Caco-2 (cell line): ENCODE data around the gene ZBTB16. TPM values are rescaled to one million over a fixed set of nuclear protein-coding genes. Genes with fewer than 3 reads are reported as not detected.

Experiments
- BruUV-seq: library from RNA; stranded (reverse); fragments of 400-500 nt; replicated peaks from 2 replicates; lab custom pipeline; 2021; lab: Mats Ljungman, UMichigan
- CTCF ChIA-PET: fragments of 300-600 bp; sonication (Branson Sonifier 250); formaldehyde crosslinking; loops from one replicate; lab custom pipeline; 2022; ENCODE audit warnings: antibody characterized with exemption; lab: Charles Lee
- POLR2A ChIA-PET: fragments of 300-600 bp; sonication (Branson Sonifier 250); formaldehyde crosslinking; loops from one replicate; lab custom pipeline; 2022; ENCODE audit warnings: antibody characterized with exemption; lab: Charles Lee
- DNase-seq, 2 experiments: peaks; one replicate each; pipeline versions ENCODE4 v3.0.0 to v3.0.0-alpha.2; 2020 to 2022
- H3K27me3 ChIP-seq: replicated peaks from 2 replicates; pipeline ENCODE4 v1.6.0; 2011; ENCODE audit warnings: low read length; ENCODE audit not compliant: control insufficient read depth, insufficient read depth
- H3K36me3 ChIP-seq: 2 replicates; pipeline ENCODE4 v1.5.1; 2011; ENCODE audit warnings: low read length; ENCODE audit not compliant: control insufficient read depth, insufficient read depth
- H3K4me1 ChIP-seq: fragments of 250-450 bp; sonication (Bioruptor Pico); 2 replicates; pipeline ENCODE4 v1.5.1; 2020; ENCODE audit warnings: mild to moderate bottlenecking
- H3K4me3 ChIP-seq: 2 replicates; pipeline ENCODE4 v1.5.1; 2011; ENCODE audit warnings: low read depth, mild to moderate bottlenecking, control low read depth, low read length
- H3K9me3 ChIP-seq: fragments of 250-450 bp; sonication (Bioruptor Pico); 2 replicates; pipeline ENCODE4 v1.5.1; 2020; ENCODE audit warnings: mild to moderate bottlenecking, moderate library complexity
- H3K27ac Mint-ChIP-seq: one replicate; pipeline ENCODE4 v1.8.0; 2022; ENCODE audit warnings: mixed read lengths; ENCODE audit not compliant: unreplicated experiment
- H3K27me3 Mint-ChIP-seq: one replicate; pipeline ENCODE4 v1.8.0; 2022; ENCODE audit warnings: mixed read lengths; ENCODE audit not compliant: insufficient read depth, unreplicated experiment
- H3K36me3 Mint-ChIP-seq: one replicate; pipeline ENCODE4 v1.8.0; 2022; ENCODE audit warnings: mild to moderate bottlenecking, mixed read lengths; ENCODE audit not compliant: insufficient read depth, unreplicated experiment
- H3K4me1 Mint-ChIP-seq: one replicate; pipeline ENCODE4 v1.8.0; 2022; ENCODE audit warnings: low read depth, mixed read lengths; ENCODE audit not compliant: unreplicated experiment
- H3K4me3 Mint-ChIP-seq: one replicate; pipeline ENCODE4 v1.8.0; 2022; ENCODE audit warnings: mild to moderate bottlenecking, moderate library complexity, mixed read lengths; ENCODE audit not compliant: unreplicated experiment
- H3K9me3 Mint-ChIP-seq: one replicate; pipeline ENCODE4 v1.8.0; 2022; ENCODE audit warnings: mixed read lengths; ENCODE audit not compliant: unreplicated experiment
- intact Hi-C: fragments of 100-400 bp; cut with micrococcal nuclease; formaldehyde crosslinking; loops from one replicate; pipeline ENCODE4 v1.10.0; 2022; ENCODE audit not compliant: unreplicated experiment
- total RNA-seq: library from RNA; stranded (reverse); gene quantifications from 2 replicates; pipeline ENCODE4 v1.2.3, GENCODE V29; 2022
- TF ChIP-seq, protein P1 (sequence below), 2 experiments: fragments of 200-600 bp in 1 of 2; IDR thresholded peaks; 1 replicate in 1 of 2; 2 replicates in 1 of 2; pipeline versions ENCODE4 v1.5.1 to v1.8.0; 2011 to 2022; ENCODE audit warnings: antibody characterized with exemption in 1 of 2, control low read depth in 1 of 2, inconsistent platforms in 1 of 2, low read depth in 1 of 2, low read length in 1 of 2, mild to moderate bottlenecking in 1 of 2, moderate library complexity in 1 of 2; ENCODE audit not compliant: insufficient read depth in 1 of 2, severe bottlenecking in 1 of 2, unreplicated experiment in 1 of 2

The ZBTB16 gene
- total RNA-seq, 1 experiment from 2014 or later, result 12.7 TPM

DNA sequence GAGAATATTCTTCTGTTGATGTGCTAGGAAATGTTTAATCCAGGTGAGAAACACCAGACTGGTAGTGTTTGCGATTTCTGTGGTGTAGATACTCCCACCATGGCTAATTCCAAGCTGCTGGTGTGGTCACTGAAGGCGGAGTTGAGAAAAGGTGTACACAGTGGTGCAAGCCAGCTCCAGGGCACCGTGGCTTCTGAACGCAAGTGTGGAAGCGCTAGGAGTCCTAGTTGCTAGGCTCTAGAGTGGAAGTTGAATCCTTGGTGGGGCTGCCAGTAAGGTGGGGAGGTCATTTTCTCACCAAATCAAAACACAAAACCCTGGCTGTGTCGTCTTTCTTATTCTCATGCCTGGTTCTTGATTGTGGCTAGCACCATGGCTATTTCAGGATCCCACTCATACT is 61.6 kb downstream of the ZBTB16 start:
- peaks cover 16% of the 10 kb centered on the region for H3K4me1 Mint-ChIP-seq
- no TSS peak for BruUV-seq
- TF ChIP-seq, protein P1, sequence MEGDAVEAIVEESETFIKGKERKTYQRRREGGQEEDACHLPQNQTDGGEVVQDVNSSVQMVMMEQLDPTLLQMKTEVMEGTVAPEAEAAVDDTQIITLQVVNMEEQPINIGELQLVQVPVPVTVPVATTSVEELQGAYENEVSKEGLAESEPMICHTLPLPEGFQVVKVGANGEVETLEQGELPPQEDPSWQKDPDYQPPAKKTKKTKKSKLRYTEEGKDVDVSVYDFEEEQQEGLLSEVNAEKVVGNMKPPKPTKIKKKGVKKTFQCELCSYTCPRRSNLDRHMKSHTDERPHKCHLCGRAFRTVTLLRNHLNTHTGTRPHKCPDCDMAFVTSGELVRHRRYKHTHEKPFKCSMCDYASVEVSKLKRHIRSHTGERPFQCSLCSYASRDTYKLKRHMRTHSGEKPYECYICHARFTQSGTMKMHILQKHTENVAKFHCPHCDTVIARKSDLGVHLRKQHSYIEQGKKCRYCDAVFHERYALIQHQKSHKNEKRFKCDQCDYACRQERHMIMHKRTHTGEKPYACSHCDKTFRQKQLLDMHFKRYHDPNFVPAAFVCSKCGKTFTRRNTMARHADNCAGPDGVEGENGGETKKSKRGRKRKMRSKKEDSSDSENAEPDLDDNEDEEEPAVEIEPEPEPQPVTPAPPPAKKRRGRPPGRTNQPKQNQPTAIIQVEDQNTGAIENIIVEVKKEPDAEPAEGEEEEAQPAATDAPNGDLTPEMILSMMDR (IDR thresholded peaks at IDR 0.05; ENCODE audit: insufficient read depth in 1 of 2, low read depth in 1 of 2, low read length in 1 of 2, severe bottlenecking in 1 of 2, unreplicated experiment in 1 of 2), result no peak

DNA sequence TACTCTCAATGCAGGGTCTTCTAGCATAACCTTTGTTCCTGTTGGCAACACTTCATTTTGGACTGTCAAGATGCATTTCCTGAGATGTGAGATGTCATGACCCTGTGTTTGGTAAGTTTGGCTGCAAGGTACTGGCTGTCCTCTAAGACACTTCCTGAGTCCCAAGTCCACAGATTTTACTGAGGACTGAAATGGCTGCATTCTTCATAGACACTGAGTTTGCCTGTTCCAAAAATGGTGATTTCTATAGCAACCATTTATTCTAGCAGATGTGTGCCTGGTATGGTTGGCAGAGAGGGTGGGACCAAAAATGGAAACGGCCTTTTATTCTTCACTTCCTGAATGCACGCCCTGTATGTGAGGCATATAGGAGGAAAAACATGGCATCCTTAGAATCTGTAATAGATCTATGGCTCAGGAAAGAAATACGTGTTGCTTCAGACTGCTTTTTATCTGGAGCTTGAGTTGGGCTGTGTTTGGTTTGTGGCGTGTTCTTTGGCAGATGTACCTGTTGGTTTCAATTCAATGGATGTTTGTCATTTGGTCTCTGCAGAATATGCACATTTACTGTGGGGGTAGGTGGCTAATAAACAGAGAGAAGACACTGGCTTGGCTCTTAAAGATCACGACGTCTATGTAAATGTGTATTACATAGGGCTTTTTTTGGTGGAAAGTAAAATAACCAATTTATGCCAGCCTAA is 62.4 kb downstream of the ZBTB16 start:
- Histone ChIP-seq H3K4me1 (peaks cover 20% of the 10 kb centered on the region), H3K4me3 (no peak overlapping the region), H3K27me3 (no peaks in the 10 kb centered on the region), H3K36me3 (no peaks in the 10 kb centered on the region), H3K9me3 (no peaks in the 10 kb centered on the region)
- ChIA-PET POLR2A (no interaction called here), CTCF (no interaction called here)
- Mint-ChIP-seq H3K4me3 (no peak overlapping the region), H3K4me1 (peaks cover 8% of the 10 kb centered on the region), H3K27ac (no peak overlapping the region), H3K36me3 (peaks cover 5% of the 10 kb centered on the region), H3K27me3 (no peaks in the 10 kb centered on the region), H3K9me3 (peaks cover under 1% of the 10 kb centered on the region)
- peak in 1 of 2 experiments; percentile 12 for DNase-seq
- intact Hi-C loops, result no loop called here
- TF ChIP-seq, protein P1 (IDR thresholded peaks at IDR 0.05; ENCODE audit: insufficient read depth in 1 of 2, low read depth in 1 of 2, low read length in 1 of 2, severe bottlenecking in 1 of 2, unreplicated experiment in 1 of 2), result no peak
- no TSS peak for BruUV-seq

More for the DNA sequence above, 61.6 kb downstream of the ZBTB16 start:
- H3K4me3 ChIP-seq, result no peak overlapping the region
- no peak overlapping the region for H3K27ac Mint-ChIP-seq
- intact Hi-C loops, result no loop called here
- CTCF ChIA-PET, result no interaction called here
- POLR2A ChIA-PET, result no interaction called here
- peaks cover 6% of the 10 kb centered on the region for H3K9me3 Mint-ChIP-seq
- H3K36me3 Mint-ChIP-seq, result peaks cover 9% of the 10 kb centered on the region
- H3K4me3 Mint-ChIP-seq, result no peak overlapping the region
- no peaks in the 10 kb centered on the region for H3K27me3 Mint-ChIP-seq
- no peaks in the 10 kb centered on the region for H3K36me3 ChIP-seq
- no peak for DNase-seq
- H3K4me1 ChIP-seq, result peaks cover 29% of the 10 kb centered on the region
- no peaks in the 10 kb centered on the region for H3K27me3 ChIP-seq
- H3K9me3 ChIP-seq, result no peaks in the 10 kb centered on the region

- Histone ChIP-seq H3K27me3 (no peaks in the 10 kb centered on the region), H3K4me3 (no peak overlapping the region), H3K36me3 (no peaks in the 10 kb centered on the region), H3K4me1 (peaks cover 13% of the 10 kb centered on the region), H3K9me3 (no peaks in the 10 kb centered on the region)
- no peak overlapping the region for H3K27ac Mint-ChIP-seq
- no peak for DNase-seq
- BruUV-seq, result no TSS peak
- H3K4me3 Mint-ChIP-seq, result no peak overlapping the region
- TF ChIP-seq, protein P1 (IDR thresholded peaks at IDR 0.05; ENCODE audit: insufficient read depth in 1 of 2, low read depth in 1 of 2, low read length in 1 of 2, severe bottlenecking in 1 of 2, unreplicated experiment in 1 of 2), result no peak
- no peaks in the 10 kb centered on the region for H3K9me3 Mint-ChIP-seq
- H3K27me3 Mint-ChIP-seq, result no peaks in the 10 kb centered on the region
- intact Hi-C loops, result no loop called here
- CTCF ChIA-PET, result no interaction called here
- H3K36me3 Mint-ChIP-seq, result no peaks in the 10 kb centered on the region
- POLR2A ChIA-PET, result no interaction called here
- H3K4me1 Mint-ChIP-seq, result peaks cover under 1% of the 10 kb centered on the region
Measured at GRCh38 chr11:114122686-114123085, 63.2 kb downstream of the ZBTB16 start.
